Smooth muscle cell of the pulmonary artery (primary cell): ENCODE data around the gene PSMG2. TPM values are rescaled to one million over a fixed set of nuclear protein-coding genes. Genes with fewer than 3 reads are reported as not detected.

Source experiments
- total RNA-seq: library from RNA; depleted of rRNA; stranded (reverse); fragments of >200 nt; gene quantifications from 2 replicates; pipeline ENCODE4 v1.2.3, GENCODE V29; 2014

The PSMG2 gene
- 35.8 and 41.8 TPM in 2 replicates for total RNA-seq

GRCh38 chr18:12702221-12703095 is at the start of gene PSMG2, which contains the start of gene CEP76:
TSS of gene PSMG2 (plus strand) at chr18:12703042. CDS start at chr18:12703108, 66 bp downstream.
TSS of gene CEP76 (minus strand) at chr18:12702723. CDS start at chr18:12702548, 175 bp downstream.

GRCh38 chr18:12657684-12658425 is 45.0 kb upstream of the PSMG2 start, which contains the start of gene SPIRE1:
TSS of gene SPIRE1 (minus strand) at chr18:12658107. CDS start at chr18:12657866, 241 bp downstream.

Other genes with a start within 250 kb of the PSMG2 start
- 27.4 and 47.4 TPM in 2 replicates for gene SPIRE1, start 44.9 kb upstream of the PSMG2 start, total RNA-seq
- 7.2 and 8.8 TPM in 2 replicates for gene CEP76, start 319 bp upstream of the PSMG2 start, total RNA-seq
- 18.6 and 22.7 TPM in 2 replicates for gene PTPN2, start 181.2 kb downstream of the PSMG2 start, total RNA-seq
- gene SEH1L, start 245.0 kb downstream of the PSMG2 start, total RNA-seq = 66.6 and 69.0 TPM in 2 replicates